HEK293 (cell line): ENCODE results near the gene ARL8A.
A peak's percentile ranks its signal among the peaks of the same experiment; 100 is the strongest.

Experiments
- CTCF ChIA-PET: fragments of 350-600 bp; formaldehyde crosslinking; extraction: SDS; loops from one replicate; lab custom pipeline; 2021; ENCODE audit warnings: antibody characterized with exemption; lab: Yijun Ruan, JAX
- POLR2A ChIA-PET: fragments of 300-600 bp; formaldehyde crosslinking; extraction: SDS; loops from one replicate; lab custom pipeline; 2020; ENCODE audit warnings: antibody characterized with exemption, inconsistent platforms; lab: Yijun Ruan, JAX
- H3K27ac ChIP-seq: fragments of 200-500 bp; sonication (Bioruptor generic); 2 replicates; pipeline ENCODE4 v1.5.1; 2014; ENCODE audit warnings: low read depth, low read length, control low read depth, inconsistent platforms; ENCODE audit errors: extremely low read depth
- H3K36me3 ChIP-seq, 2 experiments: fragments of 200-500 bp in 1 of 2; sonication (Bioruptor generic) in 1 of 2; 1 replicate in 1 of 2; 2 replicates in 1 of 2; pipeline ENCODE4 v1.5.1; 2014 to 2017; ENCODE audit warnings: inconsistent platforms in 2 of 2, low read length in 2 of 2; ENCODE audit not compliant: control insufficient read depth in 2 of 2, insufficient read depth in 1 of 2
- H3K4me1 ChIP-seq: fragments of 200-500 bp; sonication (Bioruptor generic); 2 replicates; pipeline ENCODE4 v1.5.1; 2014; ENCODE audit warnings: mild to moderate bottlenecking, low read length, inconsistent platforms; ENCODE audit not compliant: control insufficient read depth, insufficient read depth
- H3K4me3 ChIP-seq: 2 replicates; pipeline ENCODE4 v1.5.1; 2011; ENCODE audit warnings: low read depth, mild to moderate bottlenecking, control low read depth, low read length, moderate library complexity
- H3K9me3 ChIP-seq: fragments of 200-500 bp; sonication (Bioruptor generic); 2 replicates; pipeline ENCODE4 v1.5.1; 2014; ENCODE audit warnings: low read depth, low read length, inconsistent platforms; ENCODE audit not compliant: control insufficient read depth, insufficient read depth
- GLIS2 ChIP-seq: fragments of 450-650 bp; formaldehyde crosslinking; IDR thresholded peaks from 2 replicates; pipeline ENCODE4 v1.5.1; 2016; ENCODE audit warnings: missing biosample characterization, missing genetic modification characterization
- KLF10 ChIP-seq: fragments of 450-650 bp; IDR thresholded peaks from 2 replicates; pipeline ENCODE4 v1.5.1; 2018; ENCODE audit warnings: missing biosample characterization, mild to moderate bottlenecking, missing genetic modification characterization
- KLF7 ChIP-seq: fragments of 450-650 bp; formaldehyde crosslinking; IDR thresholded peaks from 2 replicates; pipeline ENCODE4 v1.5.1; 2016; ENCODE audit warnings: missing biosample characterization, missing genetic modification characterization, borderline replicate concordance
- OSR2 ChIP-seq: fragments of 450-650 bp; formaldehyde crosslinking; IDR thresholded peaks from 2 replicates; pipeline ENCODE4 v1.5.1; 2016; ENCODE audit warnings: missing biosample characterization, missing genetic modification characterization
- TCF7L2 ChIP-seq: IDR thresholded peaks from 2 replicates; pipeline ENCODE4 v1.6.1; 2011; ENCODE audit warnings: low read depth, mild to moderate bottlenecking, inconsistent platforms, low read length, moderate library complexity, borderline replicate concordance
- ZBTB17 ChIP-seq: fragments of 450-650 bp; formaldehyde crosslinking; IDR thresholded peaks from 2 replicates; pipeline ENCODE4 v1.5.1; 2016; ENCODE audit warnings: missing biosample characterization, missing genetic modification characterization
- ZFHX2 ChIP-seq: fragments of 450-650 bp; formaldehyde crosslinking; conservative IDR thresholded peaks from 2 replicates; pipeline ENCODE4 v1.5.1; 2016; ENCODE audit warnings: missing biosample characterization, missing genetic modification characterization
- ZNF202 ChIP-seq: fragments of 450-650 bp; formaldehyde crosslinking; IDR thresholded peaks from 2 replicates; pipeline ENCODE4 v1.5.1; 2016; ENCODE audit warnings: missing biosample characterization, missing genetic modification characterization, borderline replicate concordance
- ZNF280C ChIP-seq: fragments of 450-650 bp; formaldehyde crosslinking; IDR thresholded peaks from 2 replicates; pipeline ENCODE4 v1.5.1; 2016; ENCODE audit warnings: missing biosample characterization, missing genetic modification characterization
- ZNF548 ChIP-seq: fragments of 450-650 bp; formaldehyde crosslinking; IDR thresholded peaks from 2 replicates; pipeline ENCODE4 v1.5.1; 2016; ENCODE audit warnings: missing biosample characterization, missing genetic modification characterization
- ZNF571 ChIP-seq: fragments of 450-650 bp; formaldehyde crosslinking; IDR thresholded peaks from 2 replicates; pipeline ENCODE4 v1.5.0; 2017; ENCODE audit warnings: missing biosample characterization, missing genetic modification characterization
- ZNF585B ChIP-seq: fragments of 450-650 bp; formaldehyde crosslinking; IDR thresholded peaks from 2 replicates; pipeline ENCODE4 v1.5.1; 2016; ENCODE audit warnings: missing biosample characterization, missing genetic modification characterization
- ZNF600 ChIP-seq: fragments of 450-650 bp; formaldehyde crosslinking; IDR thresholded peaks from 2 replicates; pipeline ENCODE4 v1.5.1; 2016; ENCODE audit warnings: missing biosample characterization, missing genetic modification characterization
- ZNF660 ChIP-seq: fragments of 450-650 bp; IDR thresholded peaks from 2 replicates; pipeline ENCODE4 v1.5.1; 2018; ENCODE audit warnings: missing biosample characterization, mild to moderate bottlenecking, missing genetic modification characterization
- ZNF76 ChIP-seq: fragments of 450-650 bp; formaldehyde crosslinking; IDR thresholded peaks from 2 replicates; pipeline ENCODE4; 2016; ENCODE audit warnings: low read depth, missing biosample characterization, missing genetic modification characterization, borderline replicate concordance
- ZNF792 ChIP-seq: fragments of 450-650 bp; formaldehyde crosslinking; IDR thresholded peaks from 2 replicates; pipeline ENCODE4 v1.5.1; 2016; ENCODE audit warnings: missing biosample characterization, missing genetic modification characterization
- TF ChIP-seq, protein P1 (sequence below): fragments of 450-650 bp; formaldehyde crosslinking; IDR thresholded peaks from 2 replicates; pipeline ENCODE4 v1.5.1; 2016; ENCODE audit warnings: missing biosample characterization, missing genetic modification characterization
- TF ChIP-seq, protein P2 (sequence below): fragments of 450-650 bp; formaldehyde crosslinking; IDR thresholded peaks from 2 replicates; pipeline ENCODE4 v1.5.1; 2016; ENCODE audit warnings: missing biosample characterization, missing genetic modification characterization, low read depth
- TF ChIP-seq, protein P3 (sequence below): fragments of 450-650 bp; formaldehyde crosslinking; IDR thresholded peaks from 2 replicates; pipeline ENCODE4 v1.5.1; 2016; ENCODE audit warnings: missing biosample characterization, missing genetic modification characterization
- TF ChIP-seq, protein P4 (sequence below): fragments of 450-650 bp; formaldehyde crosslinking; IDR thresholded peaks from 2 replicates; pipeline ENCODE4 v1.5.1; 2016; ENCODE audit warnings: missing biosample characterization, missing genetic modification characterization
- TF ChIP-seq, protein P5 (sequence below): fragments of 450-650 bp; formaldehyde crosslinking; IDR thresholded peaks from 2 replicates; pipeline ENCODE4 v1.5.1; 2016; ENCODE audit warnings: missing biosample characterization, missing genetic modification characterization

Gene ARL8A

DNA sequence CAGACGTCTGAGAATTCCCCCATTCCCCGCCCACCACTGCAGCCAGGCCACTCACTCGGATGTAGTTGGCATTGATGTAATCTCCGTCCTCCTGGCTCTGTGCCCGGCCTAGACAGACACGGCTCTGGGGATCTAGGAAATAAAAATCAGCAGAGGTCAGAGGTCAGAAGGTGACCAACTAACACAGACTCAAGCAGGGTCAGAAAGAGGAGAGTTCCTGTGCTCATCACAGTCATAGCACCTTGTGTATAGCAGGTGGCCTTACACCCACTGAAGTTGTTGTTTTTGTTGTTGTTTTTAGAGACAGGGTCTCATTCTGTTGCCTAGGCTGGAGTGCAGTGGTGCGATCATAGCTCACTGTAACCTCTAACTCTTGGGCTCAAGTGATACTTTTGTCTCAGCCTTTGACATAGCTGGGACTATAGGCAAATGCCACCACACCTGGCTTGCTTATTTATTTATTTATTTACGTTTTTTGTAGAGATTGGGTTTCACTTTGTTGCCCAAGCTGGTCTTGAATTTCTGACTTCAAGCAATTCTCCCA, 11.0 kb upstream of the ARL8A start (continued):
- TF ChIP-seq, protein P1, sequence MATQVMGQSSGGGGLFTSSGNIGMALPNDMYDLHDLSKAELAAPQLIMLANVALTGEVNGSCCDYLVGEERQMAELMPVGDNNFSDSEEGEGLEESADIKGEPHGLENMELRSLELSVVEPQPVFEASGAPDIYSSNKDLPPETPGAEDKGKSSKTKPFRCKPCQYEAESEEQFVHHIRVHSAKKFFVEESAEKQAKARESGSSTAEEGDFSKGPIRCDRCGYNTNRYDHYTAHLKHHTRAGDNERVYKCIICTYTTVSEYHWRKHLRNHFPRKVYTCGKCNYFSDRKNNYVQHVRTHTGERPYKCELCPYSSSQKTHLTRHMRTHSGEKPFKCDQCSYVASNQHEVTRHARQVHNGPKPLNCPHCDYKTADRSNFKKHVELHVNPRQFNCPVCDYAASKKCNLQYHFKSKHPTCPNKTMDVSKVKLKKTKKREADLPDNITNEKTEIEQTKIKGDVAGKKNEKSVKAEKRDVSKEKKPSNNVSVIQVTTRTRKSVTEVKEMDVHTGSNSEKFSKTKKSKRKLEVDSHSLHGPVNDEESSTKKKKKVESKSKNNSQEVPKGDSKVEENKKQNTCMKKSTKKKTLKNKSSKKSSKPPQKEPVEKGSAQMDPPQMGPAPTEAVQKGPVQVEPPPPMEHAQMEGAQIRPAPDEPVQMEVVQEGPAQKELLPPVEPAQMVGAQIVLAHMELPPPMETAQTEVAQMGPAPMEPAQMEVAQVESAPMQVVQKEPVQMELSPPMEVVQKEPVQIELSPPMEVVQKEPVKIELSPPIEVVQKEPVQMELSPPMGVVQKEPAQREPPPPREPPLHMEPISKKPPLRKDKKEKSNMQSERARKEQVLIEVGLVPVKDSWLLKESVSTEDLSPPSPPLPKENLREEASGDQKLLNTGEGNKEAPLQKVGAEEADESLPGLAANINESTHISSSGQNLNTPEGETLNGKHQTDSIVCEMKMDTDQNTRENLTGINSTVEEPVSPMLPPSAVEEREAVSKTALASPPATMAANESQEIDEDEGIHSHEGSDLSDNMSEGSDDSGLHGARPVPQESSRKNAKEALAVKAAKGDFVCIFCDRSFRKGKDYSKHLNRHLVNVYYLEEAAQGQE (tag by site-specific recombination) = no peak
- no peak for TF ChIP-seq ZNF76 (tag by site-specific recombination)
- TF ChIP-seq ZFHX2 (tag by site-specific recombination) = peak; percentile 58
- no peak for TF ChIP-seq ZNF548 (tag by site-specific recombination)
- TF ChIP-seq ZNF280C (tag by site-specific recombination) = no peak
- TF ChIP-seq ZNF660 (tag by site-specific recombination) = peak; percentile 15; the same call in 1 of the 2 replicates
- TF ChIP-seq, protein P2, sequence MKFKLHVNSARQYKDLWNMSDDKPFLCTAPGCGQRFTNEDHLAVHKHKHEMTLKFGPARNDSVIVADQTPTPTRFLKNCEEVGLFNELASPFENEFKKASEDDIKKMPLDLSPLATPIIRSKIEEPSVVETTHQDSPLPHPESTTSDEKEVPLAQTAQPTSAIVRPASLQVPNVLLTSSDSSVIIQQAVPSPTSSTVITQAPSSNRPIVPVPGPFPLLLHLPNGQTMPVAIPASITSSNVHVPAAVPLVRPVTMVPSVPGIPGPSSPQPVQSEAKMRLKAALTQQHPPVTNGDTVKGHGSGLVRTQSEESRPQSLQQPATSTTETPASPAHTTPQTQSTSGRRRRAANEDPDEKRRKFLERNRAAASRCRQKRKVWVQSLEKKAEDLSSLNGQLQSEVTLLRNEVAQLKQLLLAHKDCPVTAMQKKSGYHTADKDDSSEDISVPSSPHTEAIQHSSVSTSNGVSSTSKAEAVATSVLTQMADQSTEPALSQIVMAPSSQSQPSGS (tag by site-specific recombination) = 0 out of 2 replicates have a peak, but pooled peaks have one; percentile 23
- no peak for TF ChIP-seq KLF7
- no peak for TF ChIP-seq OSR2 (tag by site-specific recombination)

DNA sequence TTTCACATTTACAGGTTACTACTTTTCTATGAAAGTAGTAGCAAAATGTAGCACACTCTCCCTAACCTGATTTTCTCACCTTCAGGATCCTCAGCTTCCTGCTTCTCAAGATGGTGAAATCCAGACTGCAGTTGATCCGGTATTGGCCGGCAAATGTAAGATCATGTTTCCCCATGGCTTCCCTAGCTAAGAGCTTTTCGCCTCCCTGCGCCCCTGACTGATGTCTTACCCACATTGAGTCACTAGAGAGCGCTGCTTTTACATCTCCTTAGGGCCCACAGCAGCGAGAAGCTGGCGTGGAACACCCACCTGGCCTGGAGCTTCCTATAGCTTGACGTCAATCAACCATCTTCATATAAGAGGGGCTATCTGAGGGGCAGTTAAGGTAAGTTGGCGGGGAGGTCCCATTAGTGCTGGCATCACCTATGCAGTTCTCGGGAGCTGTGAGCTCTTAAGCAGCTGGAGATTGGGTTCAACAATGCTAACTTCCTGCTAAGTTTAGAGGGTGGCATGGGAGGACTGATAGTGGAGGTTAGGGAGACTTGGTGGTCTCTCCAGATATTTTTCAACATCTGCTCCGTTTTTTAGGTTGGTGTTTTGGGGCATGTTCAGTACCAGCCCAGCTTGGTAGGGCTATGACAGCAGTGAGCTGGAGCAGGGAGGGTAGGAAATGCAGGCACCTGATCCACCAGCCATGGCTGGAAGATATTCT, 10.4 kb upstream of the ARL8A start:
- Histone ChIP-seq H3K4me3 (no peak overlapping the region), H3K4me1 (no peaks in the 10 kb centered on the region; the same call in 1 of the 2 replicates), H3K27ac (no peak overlapping the region), H3K36me3 (no peaks in the 10 kb centered on the region), H3K9me3 (no peaks in the 10 kb centered on the region)
- POLR2A ChIA-PET = interaction anchor here (1.3 to 1.6 kb wide), 2 partner anchors 11 to 187 kb away, joined by 3 to 8 read pairs; partner anchors contain the start of genes ARL8A and UBE2T
- CTCF ChIA-PET = interaction anchor here (0.5 to 3.8 kb wide), 23 partner anchors 8 to 277 kb away, joined by 3 to 20 read pairs (median 4); partner anchors contain the start of genes ARL8A, LGR6 and UBE2T
- TF ChIP-seq GLIS2 (tag by site-specific recombination) (no peak), ZBTB17 (tag by site-specific recombination) (peak; percentile 42; the same call in 1 of the 2 replicates), KLF10 (tag by site-specific recombination) (no peak), KLF7 (no peak), ZNF792 (tag by site-specific recombination) (no peak), ZNF202 (tag by site-specific recombination) (no peak), ZNF585B (no peak), ZNF600 (peak; percentile 56), ZNF571 (tag by site-specific recombination) (no peak), TCF7L2 (0 out of 2 replicates have a peak, but pooled peaks have one; percentile 14)
- TF ChIP-seq, protein P3, sequence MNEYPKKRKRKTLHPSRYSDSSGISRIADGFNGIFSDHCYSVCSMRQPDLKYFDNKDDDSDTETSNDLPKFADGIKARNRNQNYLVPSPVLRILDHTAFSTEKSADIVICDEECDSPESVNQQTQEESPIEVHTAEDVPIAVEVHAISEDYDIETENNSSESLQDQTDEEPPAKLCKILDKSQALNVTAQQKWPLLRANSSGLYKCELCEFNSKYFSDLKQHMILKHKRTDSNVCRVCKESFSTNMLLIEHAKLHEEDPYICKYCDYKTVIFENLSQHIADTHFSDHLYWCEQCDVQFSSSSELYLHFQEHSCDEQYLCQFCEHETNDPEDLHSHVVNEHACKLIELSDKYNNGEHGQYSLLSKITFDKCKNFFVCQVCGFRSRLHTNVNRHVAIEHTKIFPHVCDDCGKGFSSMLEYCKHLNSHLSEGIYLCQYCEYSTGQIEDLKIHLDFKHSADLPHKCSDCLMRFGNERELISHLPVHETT (tag by site-specific recombination) = no peak
- TF ChIP-seq, protein P4, sequence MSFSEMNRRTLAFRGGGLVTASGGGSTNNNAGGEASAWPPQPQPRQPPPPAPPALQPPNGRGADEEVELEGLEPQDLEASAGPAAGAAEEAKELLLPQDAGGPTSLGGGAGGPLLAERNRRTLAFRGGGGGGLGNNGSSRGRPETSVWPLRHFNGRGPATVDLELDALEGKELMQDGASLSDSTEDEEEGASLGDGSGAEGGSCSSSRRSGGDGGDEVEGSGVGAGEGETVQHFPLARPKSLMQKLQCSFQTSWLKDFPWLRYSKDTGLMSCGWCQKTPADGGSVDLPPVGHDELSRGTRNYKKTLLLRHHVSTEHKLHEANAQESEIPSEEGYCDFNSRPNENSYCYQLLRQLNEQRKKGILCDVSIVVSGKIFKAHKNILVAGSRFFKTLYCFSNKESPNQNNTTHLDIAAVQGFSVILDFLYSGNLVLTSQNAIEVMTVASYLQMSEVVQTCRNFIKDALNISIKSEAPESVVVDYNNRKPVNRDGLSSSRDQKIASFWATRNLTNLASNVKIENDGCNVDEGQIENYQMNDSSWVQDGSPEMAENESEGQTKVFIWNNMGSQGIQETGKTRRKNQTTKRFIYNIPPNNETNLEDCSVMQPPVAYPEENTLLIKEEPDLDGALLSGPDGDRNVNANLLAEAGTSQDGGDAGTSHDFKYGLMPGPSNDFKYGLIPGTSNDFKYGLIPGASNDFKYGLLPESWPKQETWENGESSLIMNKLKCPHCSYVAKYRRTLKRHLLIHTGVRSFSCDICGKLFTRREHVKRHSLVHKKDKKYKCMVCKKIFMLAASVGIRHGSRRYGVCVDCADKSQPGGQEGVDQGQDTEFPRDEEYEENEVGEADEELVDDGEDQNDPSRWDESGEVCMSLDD (tag by site-specific recombination) = no peak
- TF ChIP-seq, protein P5, sequence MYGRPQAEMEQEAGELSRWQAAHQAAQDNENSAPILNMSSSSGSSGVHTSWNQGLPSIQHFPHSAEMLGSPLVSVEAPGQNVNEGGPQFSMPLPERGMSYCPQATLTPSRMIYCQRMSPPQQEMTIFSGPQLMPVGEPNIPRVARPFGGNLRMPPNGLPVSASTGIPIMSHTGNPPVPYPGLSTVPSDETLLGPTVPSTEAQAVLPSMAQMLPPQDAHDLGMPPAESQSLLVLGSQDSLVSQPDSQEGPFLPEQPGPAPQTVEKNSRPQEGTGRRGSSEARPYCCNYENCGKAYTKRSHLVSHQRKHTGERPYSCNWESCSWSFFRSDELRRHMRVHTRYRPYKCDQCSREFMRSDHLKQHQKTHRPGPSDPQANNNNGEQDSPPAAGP = no peak
